Measurements from ENCODE around the gene KYNU. TPM values are rescaled to one million over a fixed set of nuclear protein-coding genes. Genes with fewer than 3 reads are reported as not detected.

Gene KYNU
- total RNA-seq, 2 experiments from 2014 or later: 0.14 to 1.0 TPM

DNA sequence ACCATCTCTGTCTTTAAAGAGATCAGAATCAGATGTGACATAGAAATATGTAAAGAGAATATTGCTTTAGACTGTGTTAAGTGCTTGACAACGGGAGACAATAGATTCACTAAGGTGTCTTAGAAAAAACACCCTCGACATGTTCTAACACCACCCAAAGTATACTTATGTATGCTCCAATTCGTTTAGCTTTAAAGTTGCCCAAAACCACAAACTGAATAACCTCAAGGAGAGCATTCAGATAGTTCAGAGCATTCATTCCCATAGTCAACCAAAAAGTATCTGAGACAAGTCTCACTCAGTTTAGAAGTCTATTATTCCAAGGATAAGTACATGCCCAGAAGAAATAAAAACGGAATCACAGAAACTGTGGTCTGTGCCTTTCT is 96.4 kb downstream of the KYNU start:
- Mint-ChIP-seq H3K4me1 (no peaks in the 10 kb centered on the region), H3K9me3 (no peaks in the 10 kb centered on the region), H3K27me3 (peaks cover 7% of the 10 kb centered on the region), H3K27ac (no peak overlapping the region), H3K4me3 (no peak overlapping the region), H3K36me3 (no peaks in the 10 kb centered on the region)
- POLR2A ChIA-PET: no interaction called here
- no peak for ATAC-seq (ENCODE audit: low read depth)
- DNase-seq: no peak

DNA sequence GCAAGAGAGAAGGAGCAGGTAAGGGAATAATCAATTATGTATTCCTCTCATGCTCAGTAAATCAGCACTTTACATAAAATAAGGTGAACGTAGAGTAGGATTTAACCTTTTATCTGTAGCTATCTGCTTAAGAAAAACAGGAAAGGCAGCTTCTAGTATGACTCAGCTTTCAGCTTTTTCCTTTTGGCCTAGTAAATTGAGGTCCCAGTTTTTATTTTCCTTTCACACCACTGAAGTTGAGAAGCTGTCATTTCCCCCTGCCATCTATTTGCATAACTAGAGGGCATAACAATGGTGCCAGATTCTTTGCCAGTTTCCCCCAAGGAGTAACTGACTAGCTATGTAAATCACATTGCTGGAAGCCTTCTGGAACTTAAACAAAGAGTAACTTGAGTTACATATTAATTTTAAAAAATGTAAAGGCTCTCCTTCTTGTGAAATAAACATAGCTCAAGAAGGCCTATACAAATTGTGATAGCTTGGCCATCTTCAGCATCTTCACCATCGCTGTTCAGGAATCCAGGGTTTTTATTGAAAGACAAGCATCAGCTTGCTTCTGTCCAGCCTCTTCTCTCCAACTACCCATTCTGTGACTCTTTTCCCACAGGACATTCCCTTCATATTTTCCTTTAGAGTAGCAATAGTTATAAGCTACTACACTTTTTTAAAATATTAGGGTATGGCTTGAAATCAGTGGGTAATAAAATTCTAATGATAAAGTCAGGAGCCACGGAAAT is 97.0 kb downstream of the KYNU start:
- Mint-ChIP-seq H3K27me3 (peaks cover 7% of the 10 kb centered on the region), H3K36me3 (no peaks in the 10 kb centered on the region), H3K4me3 (no peak overlapping the region), H3K4me1 (no peaks in the 10 kb centered on the region), H3K27ac (no peak overlapping the region), H3K9me3 (no peaks in the 10 kb centered on the region)
- ATAC-seq (ENCODE audit: low read depth) (no peak), DNase-seq (no peak)
- POLR2A ChIA-PET: no interaction called here

DNA sequence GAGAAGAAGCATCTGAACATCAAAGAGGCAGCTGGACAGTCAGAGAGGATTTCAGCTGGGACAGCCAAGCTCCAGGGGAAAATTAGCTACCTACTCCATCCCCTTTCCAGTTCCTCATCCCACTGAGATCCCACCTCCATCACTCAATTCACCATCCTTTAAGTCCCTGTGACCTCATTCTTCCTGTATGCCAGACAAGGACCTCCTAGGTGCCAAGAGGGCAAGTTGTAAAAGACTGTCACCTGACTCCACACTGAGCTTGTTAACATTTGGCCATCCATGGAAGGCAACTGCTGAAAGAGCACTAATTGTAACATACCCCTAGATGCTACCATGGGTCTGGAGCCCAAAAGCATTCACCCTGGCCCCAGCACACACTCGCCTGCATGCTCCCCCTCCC is 97.8 kb downstream of the KYNU start:
- Mint-ChIP-seq H3K27ac (no peak overlapping the region), H3K4me3 (no peak overlapping the region), H3K4me1 (no peaks in the 10 kb centered on the region), H3K36me3 (no peaks in the 10 kb centered on the region), H3K27me3 (peaks cover 2% of the 10 kb centered on the region), H3K9me3 (no peaks in the 10 kb centered on the region)
- no peak for ATAC-seq (ENCODE audit: low read depth)
- DNase-seq: no peak
- POLR2A ChIA-PET: no interaction called here

DNA sequence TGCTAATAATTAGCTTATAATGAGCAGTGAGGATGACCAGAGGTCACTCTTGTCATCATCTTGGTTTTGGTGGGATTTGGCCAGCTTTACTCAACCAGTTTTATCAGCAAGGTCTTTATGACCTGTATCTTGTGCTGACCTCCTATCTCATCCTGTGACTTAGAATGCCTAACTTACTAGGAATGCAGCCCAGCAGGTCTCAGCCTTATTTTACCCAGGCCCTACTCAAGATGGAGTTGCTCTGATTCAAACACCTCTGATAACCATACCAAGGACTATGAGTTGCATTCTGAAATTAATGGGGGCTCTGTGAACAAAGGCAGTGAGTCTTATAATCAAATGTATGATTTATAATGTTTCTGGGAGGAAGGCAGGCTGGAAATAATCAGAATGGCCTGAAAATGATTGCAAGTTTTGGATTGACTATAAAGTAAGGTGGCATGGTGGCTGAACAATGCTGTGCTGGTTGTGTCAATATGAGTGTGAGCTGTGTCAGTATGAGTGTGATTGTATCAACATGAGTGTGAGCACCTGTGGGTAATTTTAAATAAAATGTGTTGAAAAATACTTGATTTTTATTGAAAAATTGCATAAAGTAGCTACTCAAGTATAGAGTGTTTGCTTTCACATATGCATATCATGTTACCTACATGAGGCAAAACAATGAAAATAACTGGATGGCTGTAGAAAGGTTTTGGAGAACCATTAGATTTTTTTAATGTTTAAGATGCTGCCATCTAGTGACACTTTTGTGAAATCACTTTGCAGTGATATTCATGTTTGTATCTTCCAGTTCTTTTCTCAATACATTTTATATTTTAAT is 103.0 kb downstream of the KYNU start:
- no peaks in the 10 kb centered on the region for H3K36me3 Mint-ChIP-seq
- no peak for ATAC-seq (ENCODE audit: low read depth)

DNA sequence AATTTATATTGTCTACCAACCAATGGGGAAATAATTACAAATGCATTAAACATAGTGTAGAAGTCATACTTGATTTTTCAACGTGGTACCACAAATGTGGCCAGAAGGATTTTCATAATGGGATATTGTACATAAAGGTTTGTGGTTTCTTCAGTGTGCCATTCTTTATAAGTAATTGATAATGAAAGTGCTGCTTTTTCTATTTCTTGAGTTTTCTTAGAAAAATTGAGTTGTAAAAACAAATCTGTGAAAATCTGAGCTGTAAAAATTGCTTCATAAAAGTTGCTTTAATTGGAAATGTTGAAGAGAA is 103.6 kb downstream of the KYNU start:
- H3K27ac Mint-ChIP-seq: no peak overlapping the region
- H3K27me3 Mint-ChIP-seq: peaks cover 7% of the 10 kb centered on the region
- POLR2A ChIA-PET: no interaction called here
- no peaks in the 10 kb centered on the region for H3K4me1 Mint-ChIP-seq
- ATAC-seq (ENCODE audit: low read depth) (no peak), DNase-seq (no peak)
- no peak overlapping the region for H3K4me3 Mint-ChIP-seq
- no peaks in the 10 kb centered on the region for H3K9me3 Mint-ChIP-seq
- H3K36me3 Mint-ChIP-seq: no peaks in the 10 kb centered on the region

More for the DNA sequence above, 103.0 kb downstream of the KYNU start:
- H3K4me1 Mint-ChIP-seq: no peaks in the 10 kb centered on the region
- H3K27ac Mint-ChIP-seq: no peak overlapping the region
- H3K4me3 Mint-ChIP-seq: no peak overlapping the region
- no peak for DNase-seq
- H3K27me3 Mint-ChIP-seq: peaks cover 7% of the 10 kb centered on the region
- POLR2A ChIA-PET: no interaction called here
- H3K9me3 Mint-ChIP-seq: no peaks in the 10 kb centered on the region

DNA sequence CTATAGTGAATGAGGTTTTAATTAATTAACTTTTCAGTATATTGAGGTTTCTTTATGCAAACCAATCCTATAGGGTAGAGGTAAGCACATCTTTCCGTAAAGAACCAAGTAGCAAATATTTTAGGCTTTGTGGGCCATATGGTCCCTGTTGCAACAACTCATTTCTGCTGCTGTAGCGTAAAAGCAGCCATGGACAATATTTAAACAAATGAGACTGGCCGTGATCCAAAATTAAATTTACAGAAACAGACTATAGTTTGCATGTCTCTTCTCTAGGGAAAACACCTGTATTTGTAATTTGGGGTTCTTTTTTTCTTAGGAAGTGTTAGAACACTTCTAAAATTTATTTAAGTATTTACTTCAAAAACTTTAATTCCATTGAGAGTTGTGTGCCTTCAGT is 104.3 kb downstream of the KYNU start:
- H3K27me3 Mint-ChIP-seq: peaks cover 5% of the 10 kb centered on the region
- POLR2A ChIA-PET: no interaction called here
- ATAC-seq (ENCODE audit: low read depth): no peak
- H3K36me3 Mint-ChIP-seq: no peaks in the 10 kb centered on the region
- H3K4me1 Mint-ChIP-seq: no peaks in the 10 kb centered on the region
- H3K9me3 Mint-ChIP-seq: no peaks in the 10 kb centered on the region
- no peak overlapping the region for H3K4me3 Mint-ChIP-seq
- no peak for DNase-seq
- no peak overlapping the region for H3K27ac Mint-ChIP-seq

DNA sequence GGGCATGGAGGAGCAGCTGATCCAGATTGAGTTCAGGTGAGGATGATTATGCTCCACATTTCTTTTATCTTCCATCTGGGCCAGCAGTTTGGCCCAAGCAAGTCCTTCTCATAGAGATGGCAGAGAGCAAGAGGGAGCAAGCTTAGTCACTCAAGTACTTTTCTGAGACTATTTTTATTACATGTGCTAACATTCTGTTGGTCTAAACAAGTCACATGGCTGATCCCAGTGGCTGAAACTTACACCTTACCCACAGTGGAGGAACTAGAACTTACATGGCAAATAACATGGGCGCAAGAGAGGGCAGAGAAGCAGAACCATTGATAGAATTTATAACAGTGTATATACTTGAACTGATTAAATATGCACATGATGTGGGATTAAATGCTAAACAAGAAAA is 105.7 kb downstream of the KYNU start:
- Mint-ChIP-seq H3K4me1 (no peaks in the 10 kb centered on the region), H3K27me3 (peaks cover 11% of the 10 kb centered on the region), H3K4me3 (no peak overlapping the region), H3K36me3 (no peaks in the 10 kb centered on the region), H3K9me3 (no peaks in the 10 kb centered on the region), H3K27ac (no peak overlapping the region)
- POLR2A ChIA-PET: no interaction called here
- ATAC-seq (ENCODE audit: low read depth) (no peak), DNase-seq (no peak)

DNA sequence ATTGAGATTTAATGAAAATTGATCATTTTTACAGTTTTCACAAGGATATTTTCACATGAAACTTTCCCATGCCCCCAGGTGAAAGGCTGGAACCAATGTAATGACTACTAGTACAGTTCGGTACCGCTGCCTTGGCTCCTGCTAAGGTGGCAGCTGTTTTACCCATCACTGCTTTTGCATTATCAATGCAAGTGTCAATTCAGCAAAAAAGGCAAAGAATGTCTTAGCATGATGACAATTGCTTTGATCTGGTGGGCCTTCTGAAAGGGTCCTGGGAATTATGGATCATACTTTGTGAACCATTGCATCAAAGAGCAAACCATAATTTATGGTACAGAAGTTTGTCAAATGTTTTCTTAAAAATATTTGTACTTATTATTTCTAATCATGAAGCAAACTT is 107.2 kb downstream of the KYNU start:
- DNase-seq: no peak
- POLR2A ChIA-PET: no interaction called here
- no peaks in the 10 kb centered on the region for H3K4me1 Mint-ChIP-seq
- no peaks in the 10 kb centered on the region for H3K9me3 Mint-ChIP-seq
- no peak overlapping the region for H3K4me3 Mint-ChIP-seq
- no peak overlapping the region for H3K27ac Mint-ChIP-seq
- peaks cover 11% of the 10 kb centered on the region for H3K27me3 Mint-ChIP-seq
- ATAC-seq (ENCODE audit: low read depth): no peak
- H3K36me3 Mint-ChIP-seq: no peaks in the 10 kb centered on the region

DNA sequence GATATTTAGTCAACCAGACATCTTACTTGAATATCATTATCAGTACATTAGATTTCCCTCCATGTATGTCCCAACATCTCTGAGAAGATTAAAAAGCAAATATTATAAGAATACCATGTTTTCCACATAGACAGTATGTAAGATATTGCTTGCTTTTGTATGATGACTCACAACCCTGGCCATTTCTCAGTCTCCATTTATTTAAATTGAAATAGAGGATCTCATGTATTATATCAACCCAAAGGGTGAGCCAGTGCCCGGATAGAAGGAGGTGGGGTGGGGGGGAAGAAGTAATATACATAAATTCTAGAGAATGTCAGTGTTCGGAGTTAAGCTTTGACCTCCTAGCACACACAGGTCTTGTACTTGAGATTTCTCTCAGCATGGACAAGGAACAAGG is 109.6 kb downstream of the KYNU start:
- Mint-ChIP-seq H3K4me3 (no peak overlapping the region), H3K9me3 (no peaks in the 10 kb centered on the region), H3K27ac (no peak overlapping the region), H3K4me1 (no peaks in the 10 kb centered on the region), H3K36me3 (no peaks in the 10 kb centered on the region), H3K27me3 (peaks cover 12% of the 10 kb centered on the region)
- DNase-seq: no peak
- POLR2A ChIA-PET: no interaction called here
- ATAC-seq (ENCODE audit: low read depth): no peak

DNA sequence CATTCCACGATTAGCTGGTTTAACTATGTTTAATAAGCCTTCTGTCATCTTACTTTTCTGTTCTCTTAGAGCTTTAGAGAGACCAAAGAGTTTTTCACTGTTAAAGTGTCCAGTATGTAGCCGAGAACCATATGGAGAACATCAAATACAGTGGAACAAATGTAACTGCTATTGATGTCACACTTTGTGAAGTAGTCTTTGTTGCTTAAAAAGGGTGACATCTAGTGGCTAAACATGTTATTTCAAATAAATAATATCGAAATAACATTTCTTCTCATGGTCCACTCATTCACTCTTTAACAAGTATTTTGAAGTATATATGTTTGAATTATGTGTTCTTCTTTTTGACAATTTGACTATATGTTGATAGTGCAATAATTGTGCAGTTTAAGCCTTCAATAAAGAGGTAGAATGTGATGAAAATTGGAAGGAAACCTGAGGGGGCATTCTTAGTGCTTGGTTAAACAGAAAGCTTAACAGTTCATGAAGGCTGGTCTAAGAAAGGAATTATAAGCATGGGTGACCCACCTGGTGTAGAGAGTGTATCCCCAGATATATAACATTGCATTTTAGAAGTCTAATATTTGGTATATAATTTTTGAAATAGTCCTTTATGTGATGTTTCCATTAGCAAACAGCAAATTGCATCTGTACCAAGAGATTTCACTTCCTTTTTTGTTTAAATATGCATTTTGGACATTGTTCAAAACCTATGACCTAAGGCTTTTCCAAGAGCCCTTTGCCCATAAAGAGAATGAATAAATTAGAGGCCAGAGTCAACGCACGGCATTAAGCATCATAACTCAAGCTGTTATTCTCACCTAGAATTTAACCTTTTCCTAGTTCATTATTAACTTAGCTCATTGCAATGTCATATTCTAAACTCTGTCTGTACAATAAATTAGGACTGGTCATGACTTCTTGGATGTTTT is 112.1 kb downstream of the KYNU start:
- POLR2A ChIA-PET: no interaction called here
- DNase-seq (no peak), ATAC-seq (ENCODE audit: low read depth) (no peak)
- Mint-ChIP-seq H3K4me1 (no peaks in the 10 kb centered on the region), H3K9me3 (no peaks in the 10 kb centered on the region), H3K36me3 (no peaks in the 10 kb centered on the region), H3K27ac (no peak overlapping the region), H3K4me3 (no peak overlapping the region), H3K27me3 (peaks cover 25% of the 10 kb centered on the region)

DNA sequence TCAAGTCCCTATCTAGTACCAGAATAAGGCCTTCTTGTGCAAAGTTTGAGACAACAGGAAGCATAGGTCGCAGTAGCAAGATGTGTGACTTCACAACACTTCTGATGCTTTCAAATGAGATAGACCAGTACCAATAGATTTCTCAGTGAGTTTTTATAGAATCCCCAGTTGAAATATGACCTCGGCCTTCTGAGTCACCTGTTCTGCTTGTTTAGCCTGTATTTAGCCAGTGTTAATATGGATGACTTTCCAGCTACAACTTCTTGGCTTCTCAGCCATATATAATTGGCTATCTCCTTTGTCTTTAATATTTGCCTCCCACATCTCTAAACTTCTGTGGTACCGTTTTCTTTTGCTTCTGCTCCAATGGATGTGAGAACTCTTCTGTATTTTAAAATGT is 113.8 kb downstream of the KYNU start:
- no peaks in the 10 kb centered on the region for H3K9me3 Mint-ChIP-seq
- H3K4me1 Mint-ChIP-seq: no peaks in the 10 kb centered on the region
- no peak overlapping the region for H3K4me3 Mint-ChIP-seq
- H3K27ac Mint-ChIP-seq: no peak overlapping the region
- DNase-seq (no peak), ATAC-seq (ENCODE audit: low read depth) (no peak)
- POLR2A ChIA-PET: no interaction called here
- peaks cover 27% of the 10 kb centered on the region for H3K27me3 Mint-ChIP-seq
- H3K36me3 Mint-ChIP-seq: no peaks in the 10 kb centered on the region

DNA sequence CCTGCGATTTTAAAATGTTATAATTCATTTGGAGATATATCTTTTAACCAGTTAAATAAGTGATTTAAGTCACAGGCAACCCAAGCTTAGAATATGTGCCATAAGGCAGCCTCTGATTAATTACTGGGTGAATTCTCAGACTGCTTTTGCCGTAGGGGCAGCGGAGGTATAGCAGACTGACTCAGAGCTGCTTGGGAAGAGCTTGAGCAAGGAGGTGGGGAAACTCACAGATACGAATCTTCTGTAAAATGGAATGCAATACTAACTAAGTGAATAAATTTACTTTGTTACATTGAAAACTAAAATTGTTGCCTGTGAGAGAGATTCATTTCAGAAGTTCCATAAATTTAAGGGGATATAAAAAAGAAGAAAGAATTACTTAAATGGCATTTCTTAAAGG is 115.4 kb downstream of the KYNU start:
- H3K4me1 Mint-ChIP-seq: no peaks in the 10 kb centered on the region
- no peaks in the 10 kb centered on the region for H3K9me3 Mint-ChIP-seq
- H3K36me3 Mint-ChIP-seq: no peaks in the 10 kb centered on the region
- H3K27ac Mint-ChIP-seq: no peak overlapping the region
- no peak for ATAC-seq (ENCODE audit: low read depth)
- no peak overlapping the region for H3K4me3 Mint-ChIP-seq
- no peak for DNase-seq
- POLR2A ChIA-PET: no interaction called here
- peaks cover 23% of the 10 kb centered on the region for H3K27me3 Mint-ChIP-seq

DNA sequence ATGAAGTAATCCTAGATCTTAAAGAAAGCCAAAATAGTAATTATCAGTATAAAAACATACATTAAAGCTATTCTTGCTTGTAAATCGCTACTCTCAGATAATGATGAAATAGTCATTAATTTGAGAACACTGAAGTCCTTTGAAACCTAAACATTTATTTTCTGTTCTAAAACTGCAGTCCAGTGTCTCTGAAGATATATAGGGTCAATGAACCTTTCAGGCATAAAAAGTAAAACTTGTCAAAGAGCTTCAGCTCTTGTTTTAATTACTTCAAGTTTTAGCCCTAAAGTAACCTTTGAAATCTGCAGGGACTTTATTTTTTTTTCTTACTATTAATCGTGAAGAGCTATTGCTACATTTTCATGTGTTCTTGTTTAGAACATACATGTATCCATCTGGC is 116.3 kb downstream of the KYNU start:
- Mint-ChIP-seq H3K4me3 (no peak overlapping the region), H3K27ac (no peak overlapping the region), H3K36me3 (no peaks in the 10 kb centered on the region), H3K4me1 (no peaks in the 10 kb centered on the region), H3K9me3 (no peaks in the 10 kb centered on the region), H3K27me3 (peaks cover 30% of the 10 kb centered on the region)
- POLR2A ChIA-PET: no interaction called here
- no peak for DNase-seq
- ATAC-seq (ENCODE audit: low read depth): no peak

DNA sequence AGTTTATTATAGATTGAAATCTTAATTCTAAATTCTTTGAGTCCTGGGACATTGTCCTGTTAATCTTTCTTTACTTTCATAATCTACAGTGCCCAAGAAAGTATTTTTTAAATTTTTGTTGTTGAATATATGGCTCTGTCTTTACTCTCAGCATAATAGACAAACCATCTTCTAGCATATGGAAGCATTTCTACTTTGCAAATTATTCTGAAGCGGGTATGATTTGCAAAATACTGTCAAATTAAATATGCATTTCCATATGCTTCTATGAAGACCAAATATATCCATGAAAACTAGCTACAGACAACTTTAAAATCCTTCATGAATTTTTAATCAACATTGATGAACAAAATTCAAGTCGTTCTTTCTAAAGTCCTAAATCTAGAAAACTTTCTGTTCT is 117.2 kb downstream of the KYNU start:
- Mint-ChIP-seq H3K4me1 (no peaks in the 10 kb centered on the region), H3K4me3 (no peak overlapping the region), H3K27me3 (peaks cover 33% of the 10 kb centered on the region), H3K9me3 (no peaks in the 10 kb centered on the region), H3K36me3 (no peaks in the 10 kb centered on the region), H3K27ac (no peak overlapping the region)
- POLR2A ChIA-PET: no interaction called here
- ATAC-seq (ENCODE audit: low read depth) (no peak), DNase-seq (no peak)
